Activated T-cell treated with anti-CD3 and anti-CD28 coated beads, Interleukin-2, amount 50 U/mL, for 1 hour (primary cell): Measurements from ENCODE around the gene SHQ1.
A peak's percentile ranks its signal among the peaks of the same experiment; 100 is the strongest.

Experiments used
- DNase-seq: peaks from one replicate; pipeline ENCODE4 v3.0.0-alpha.2; 2020

Gene SHQ1

DNA sequence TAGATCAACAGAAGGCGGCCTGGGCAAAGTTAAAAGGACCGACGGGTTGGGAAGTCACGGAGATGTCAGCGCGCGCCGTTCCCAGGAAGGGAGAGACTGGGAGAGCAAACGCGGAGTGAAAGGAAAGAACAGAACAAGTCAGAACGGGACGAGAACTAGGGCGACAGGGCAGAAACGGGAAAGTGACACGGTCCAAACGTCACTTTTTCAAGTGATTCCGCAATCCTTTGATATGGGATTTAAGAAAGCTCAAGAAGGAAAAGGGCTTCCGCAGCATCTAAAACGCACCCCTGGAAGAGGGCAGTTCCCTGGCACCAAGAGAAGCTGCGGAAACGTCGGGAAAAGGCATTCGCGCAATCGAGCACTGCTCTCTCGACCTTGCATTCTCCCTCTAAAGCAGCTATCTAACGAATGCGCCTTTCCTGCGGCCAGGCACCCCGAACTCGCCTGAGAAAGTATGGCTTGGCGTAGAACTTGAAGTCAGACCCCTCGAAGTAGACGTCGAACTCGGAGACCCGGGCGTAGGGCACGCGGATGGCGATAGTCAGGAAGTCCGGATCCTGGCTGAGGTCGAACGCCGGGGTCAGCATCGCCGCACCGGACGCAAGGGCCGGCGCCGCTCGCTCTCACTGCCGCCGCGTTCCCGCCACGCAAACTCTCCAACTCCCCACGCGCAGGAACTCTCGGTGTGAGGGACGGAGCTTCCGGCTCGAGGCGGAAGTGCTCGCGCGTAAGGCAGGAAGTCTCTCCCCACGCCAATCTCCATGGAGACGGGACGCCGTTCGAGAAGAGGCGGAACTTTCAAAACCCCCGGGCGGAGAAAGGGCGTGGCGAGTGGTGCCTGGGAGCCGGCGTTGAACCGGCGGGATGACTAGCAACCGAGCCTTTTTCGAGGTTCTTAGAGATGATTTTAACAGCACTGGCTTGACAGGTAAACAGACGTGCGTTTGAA lies at the start of gene SHQ1:
Gene SHQ1 (minus strand): TSS at position 695 of the 952 bp plus-strand sequence. CDS start 105 bp downstream, at position 590.
- peak; percentile 92 for DNase-seq

DNA sequence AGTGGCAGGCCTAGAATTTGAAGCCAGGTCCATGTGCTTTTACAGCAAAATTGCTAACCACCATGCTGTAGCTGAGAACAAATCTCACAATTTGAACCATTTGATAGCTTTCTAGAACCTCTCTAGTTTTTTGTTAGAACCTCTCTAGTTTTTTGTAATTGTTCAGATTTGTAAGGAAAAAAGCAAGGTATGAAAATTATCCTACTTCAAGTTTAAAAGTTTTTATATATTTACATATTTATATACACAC lies 49.4 kb upstream of the SHQ1 start:
- DNase-seq, result no peak

DNA sequence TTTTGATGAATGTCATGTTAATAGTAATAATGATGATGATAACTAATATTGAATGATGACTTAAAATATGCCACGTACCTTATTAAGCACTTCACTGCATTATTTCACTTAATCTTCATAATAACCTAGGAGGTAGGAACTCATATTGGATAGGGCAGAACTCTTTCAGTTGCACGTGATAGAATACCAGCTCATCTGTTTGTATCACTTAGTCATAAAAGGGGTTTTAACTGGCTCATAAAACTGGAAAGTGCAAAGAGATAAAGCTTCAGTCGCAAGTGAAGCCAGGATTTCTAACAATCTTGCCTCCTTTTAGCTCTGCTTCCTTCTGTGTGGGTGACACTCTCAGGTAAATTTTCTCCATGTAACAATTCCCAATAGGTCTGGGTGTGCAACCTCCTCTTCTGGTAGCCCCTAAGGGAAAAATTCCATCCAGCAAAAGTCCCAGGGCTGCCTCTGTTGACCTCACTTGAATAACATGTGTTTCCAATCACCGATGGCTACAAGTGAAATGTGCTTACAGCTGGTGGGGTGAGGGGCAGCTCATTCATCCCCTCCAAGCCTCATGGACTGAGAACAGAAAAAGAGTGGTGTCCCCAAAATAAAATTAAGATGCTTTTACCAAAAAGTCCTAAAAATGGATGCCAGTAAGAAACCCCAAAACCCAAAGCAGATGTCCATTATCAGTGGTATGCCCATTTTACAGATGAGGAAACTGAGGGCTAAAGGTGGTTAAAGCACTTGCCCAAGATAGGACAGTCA lies 48.9 kb upstream of the SHQ1 start:
- no peak for DNase-seq

- DNase-seq, result no peak
Measured at GRCh38 chr3:72894976-72895552, 46.8 kb upstream of the SHQ1 start.

DNA sequence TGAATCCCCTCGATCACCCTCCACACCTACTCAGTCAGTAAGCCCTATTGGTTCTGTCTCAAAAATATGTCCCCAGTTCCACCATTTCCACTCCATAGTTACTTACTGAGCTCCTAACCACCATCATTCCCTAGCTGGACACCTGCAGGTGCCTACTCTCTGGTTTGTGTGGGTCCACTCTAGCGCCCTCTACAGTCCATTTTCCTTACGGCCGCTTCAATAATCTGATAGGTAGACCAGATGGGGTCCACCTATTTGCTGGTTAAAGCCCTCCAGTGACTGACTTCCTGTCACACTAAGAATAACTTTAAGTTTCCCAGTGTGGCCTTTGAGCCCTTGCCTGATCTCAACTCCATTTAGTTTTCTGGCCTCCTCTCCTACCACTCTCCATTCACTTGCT lies 44.6 kb upstream of the SHQ1 start:
- DNase-seq, result no peak

DNA sequence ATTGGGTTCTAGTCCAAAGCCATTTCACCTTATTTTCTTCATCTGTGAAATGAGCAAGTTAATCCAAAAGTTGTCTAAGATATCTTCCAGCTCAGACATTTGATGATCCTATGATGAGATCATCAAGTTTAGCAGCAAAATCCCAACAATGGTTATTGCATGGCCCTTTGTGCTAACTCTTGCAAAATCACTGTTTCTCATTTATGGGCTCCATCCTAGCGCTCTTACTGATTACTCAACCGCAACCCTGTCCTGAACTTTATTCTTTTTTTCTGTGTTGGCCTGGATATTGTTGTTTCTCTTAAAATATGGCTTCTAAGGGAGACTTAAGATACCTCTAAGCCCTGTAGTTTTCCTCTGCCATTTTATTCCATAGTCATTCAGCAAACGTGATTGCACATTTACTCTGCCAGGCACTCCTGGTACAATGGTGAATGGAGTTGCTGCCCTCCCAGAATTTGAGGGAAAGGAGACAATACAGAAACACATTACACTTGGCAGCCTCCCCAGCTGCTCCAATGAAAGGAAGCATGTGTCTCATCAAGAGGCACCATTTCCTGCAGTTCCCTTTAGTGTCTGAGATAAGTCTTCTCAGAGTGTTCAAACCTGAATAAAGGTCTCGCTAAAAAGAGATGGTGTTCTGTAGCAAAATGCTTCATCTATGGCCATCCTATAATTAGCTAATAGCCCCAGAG lies 44.0 kb upstream of the SHQ1 start:
- no peak for DNase-seq

GRCh38 chr3:72891053-72891855 lies 43.0 kb upstream of the SHQ1 start:
- DNase-seq, result no peak

DNA sequence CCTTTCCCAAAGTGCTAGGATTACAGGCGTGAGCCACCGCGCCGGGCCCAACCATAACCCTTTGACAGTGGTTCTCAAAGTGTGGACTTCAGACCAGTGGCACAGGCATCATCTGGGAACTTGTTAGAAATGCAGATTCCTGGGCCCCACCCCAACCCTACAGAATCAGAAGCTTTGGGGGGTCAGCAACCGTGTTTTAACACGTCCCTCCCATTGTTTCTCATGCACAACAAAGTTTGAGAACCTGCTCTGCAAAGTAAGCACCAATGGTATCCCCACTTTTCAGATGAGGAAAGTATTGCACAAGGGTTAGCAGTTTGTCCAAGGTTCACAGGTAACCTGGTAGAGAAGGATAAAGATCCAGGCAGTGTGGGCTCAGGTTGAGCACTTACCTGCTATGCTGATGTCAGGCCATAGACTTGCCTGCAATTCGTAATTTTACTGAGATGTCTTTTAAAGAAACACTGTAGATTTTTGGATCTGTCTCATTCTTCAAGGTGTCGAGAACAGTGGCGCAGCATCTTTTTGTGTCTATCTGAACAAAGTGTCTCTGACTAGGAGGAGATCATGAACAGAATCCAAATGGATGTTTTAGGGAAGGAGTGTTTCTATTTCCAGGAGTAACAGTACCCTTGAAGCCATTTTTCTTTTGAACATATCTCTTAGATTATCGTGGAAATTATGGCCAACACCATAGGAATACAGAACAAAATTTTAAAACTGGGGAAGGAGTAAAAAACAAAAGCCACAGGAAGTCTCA lies 42.1 kb upstream of the SHQ1 start:
- no peak for DNase-seq

DNA sequence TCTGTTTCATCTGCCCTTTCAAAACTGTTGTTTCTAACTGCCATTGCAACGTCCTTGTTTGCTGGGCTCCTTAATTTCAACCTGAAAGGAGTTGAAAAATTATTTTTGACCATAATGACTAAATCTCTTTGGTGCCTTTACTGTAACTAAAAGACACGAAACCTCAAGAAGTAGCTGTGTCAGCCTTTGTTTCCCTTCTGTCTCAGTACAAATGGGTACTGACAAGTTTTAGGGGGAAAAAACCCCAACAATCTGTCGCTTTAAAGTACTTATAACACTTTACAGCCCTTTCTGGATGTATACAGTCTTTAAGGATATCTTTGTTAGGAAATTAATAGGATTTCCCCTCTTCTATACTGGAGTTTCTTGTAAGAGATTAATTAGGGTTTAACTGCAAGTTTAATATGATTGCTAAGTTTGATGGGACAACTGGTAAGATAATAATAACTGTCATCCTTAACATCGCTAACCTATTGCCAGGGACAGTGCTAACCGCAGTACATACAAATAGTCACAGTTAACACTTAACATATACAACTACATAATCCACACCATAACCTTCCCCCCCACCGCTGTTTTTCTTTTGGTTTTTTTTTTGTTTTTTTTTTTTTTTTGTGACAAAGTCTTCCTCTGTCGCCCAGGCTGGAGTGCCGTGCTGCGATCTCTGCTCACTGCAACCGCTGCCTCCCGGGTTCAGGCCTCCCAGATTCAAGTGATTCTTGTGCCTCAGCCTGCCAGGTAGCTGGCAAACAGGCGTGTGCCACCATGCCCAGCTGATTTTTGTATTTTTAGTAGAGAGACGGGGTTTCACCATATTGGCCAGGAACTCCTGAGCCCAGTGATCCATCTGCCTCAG lies 41.3 kb upstream of the SHQ1 start:
- DNase-seq, result no peak

DNA sequence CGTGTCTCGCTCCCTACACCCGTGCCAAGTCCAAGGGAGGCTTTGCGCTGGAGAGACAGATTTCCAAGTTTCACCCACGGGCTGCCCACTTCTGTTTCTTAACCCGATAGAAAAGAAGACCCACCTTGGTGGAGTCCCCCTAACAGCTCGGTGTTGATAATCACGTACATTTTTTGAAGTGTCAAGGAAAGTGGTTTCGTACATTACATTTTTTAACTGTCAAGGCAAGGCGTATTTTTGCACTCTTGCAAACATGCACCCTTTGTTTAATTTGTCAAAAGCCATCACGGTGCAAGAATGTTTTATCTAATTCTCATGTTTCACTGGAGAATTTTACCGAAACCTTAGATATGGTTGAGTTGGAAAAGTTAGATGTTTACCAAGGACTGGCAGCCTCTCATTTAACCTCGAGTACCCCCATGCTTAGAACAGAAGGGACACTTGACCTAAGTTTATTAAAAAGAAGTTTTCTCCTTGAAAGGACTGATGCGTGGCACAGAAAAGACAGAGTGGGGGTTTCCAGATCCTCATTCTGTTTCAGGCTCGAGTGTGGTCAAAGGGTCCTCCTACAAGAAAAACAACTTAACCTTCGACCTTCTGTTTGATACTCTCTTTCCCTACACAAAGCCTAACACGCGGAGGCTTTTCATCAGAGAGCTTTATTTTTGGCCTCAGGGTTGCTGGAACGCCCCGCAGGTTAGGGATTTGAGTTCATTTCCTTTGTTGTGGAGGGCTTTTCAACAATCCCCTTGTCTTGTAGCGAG lies 40.5 kb upstream of the SHQ1 start:
- no peak for DNase-seq

GRCh38 chr3:72887705-72888545 lies 39.7 kb upstream of the SHQ1 start, which contains the start of gene GXYLT2:
GXYLT2 (plus strand) TSS chr3:72888046; CDS start chr3:72888234, 188 bp downstream.
- peak; percentile 35 for DNase-seq

- DNase-seq, result no peak
Measured at GRCh38 chr3:72887343-72887704, 39.1 kb upstream of the SHQ1 start.

DNA sequence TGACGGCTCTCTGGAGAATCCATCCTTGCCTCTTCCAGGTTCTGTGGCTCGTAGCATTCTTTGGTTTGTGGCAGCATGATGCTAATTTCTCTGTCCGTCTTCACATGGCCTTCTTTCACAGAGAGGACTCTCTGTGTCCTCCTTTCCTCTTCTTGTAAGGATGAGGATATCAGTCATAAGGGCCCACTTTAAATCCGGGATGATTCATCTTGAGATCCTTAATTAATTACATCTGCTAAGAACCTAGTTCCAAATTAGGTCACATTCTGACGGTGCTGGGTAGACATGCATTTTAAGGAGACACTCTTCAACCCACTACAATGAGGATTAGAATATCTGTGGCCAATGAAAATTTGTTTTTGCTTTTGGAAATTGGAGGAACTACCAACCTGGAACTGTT lies 23.9 kb upstream of the SHQ1 start:
- no peak for DNase-seq

DNA sequence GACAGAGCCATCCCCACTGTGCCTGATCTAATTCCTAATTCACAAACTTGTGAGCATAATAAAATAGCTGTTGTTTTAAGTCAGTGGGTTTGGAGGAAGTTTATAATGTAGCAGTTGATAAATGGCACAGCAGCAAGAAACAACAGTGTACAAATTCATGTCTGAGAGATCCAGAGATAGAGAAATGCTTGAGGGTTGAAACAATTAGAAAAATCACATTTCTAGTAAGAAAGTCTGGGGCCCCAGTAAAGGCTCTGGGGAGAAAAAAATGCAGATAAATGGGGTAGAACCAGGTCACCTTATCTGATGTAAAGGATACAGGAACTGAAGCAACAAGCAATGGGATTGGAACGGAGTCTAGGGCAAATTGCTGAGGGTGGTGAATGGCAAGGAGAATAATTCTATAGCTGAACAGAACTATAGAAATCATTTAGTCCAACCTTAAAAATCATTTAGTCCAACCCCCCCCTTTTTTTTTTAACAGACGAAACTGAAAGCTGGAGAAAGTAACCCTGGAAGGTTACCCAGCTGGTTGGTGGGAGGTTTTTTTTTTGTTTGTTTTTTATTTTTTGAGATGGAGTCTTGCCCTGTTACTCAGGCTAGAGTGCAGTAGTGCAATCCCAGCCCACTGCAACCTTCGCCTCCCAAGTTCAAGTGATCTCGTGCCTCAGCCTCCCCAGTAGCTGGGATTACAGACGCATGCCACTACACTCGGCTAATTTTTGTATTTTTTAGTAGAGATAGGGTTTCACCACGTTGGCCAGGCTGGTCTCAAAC lies 14.3 kb upstream of the SHQ1 start:
- DNase-seq, result no peak

DNA sequence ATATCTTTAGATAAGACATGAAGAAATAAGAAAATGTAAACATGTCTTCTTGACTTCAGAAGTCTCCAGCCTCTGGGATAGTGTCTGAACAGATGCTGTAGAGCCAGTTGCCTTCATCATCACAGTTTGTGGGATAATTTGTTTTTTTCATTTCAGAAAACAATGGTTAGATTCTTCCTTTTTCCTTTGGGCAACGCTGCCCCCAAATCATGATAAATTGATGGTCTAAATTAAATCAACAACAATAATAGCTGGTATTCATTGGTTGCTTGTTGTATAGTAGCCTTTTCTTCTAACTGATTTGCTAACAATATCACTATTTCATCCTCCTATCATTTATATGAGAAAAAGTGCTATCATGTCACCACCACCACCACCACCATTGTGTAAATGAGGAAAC lies 12.6 kb upstream of the SHQ1 start:
- DNase-seq, result no peak

DNA sequence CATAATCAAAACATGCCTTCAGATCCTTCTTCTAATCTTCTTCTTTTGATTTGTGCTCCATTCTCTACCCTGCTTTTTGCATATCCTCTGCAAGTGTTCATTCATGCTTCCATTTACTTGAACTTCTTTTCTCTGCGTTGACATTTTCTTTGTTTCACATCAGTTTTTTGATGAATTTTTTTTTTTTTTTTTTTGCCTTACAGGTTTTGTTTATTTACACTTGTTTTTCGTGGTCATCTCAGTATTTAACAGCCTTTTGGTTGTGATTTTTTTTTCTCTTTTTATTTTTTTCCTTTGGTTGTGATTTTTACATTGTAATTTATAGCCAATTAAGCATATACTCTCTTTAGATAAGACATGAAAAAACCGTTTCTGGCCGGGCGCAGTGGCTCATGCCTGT lies 11.8 kb upstream of the SHQ1 start:
- no peak for DNase-seq

- DNase-seq, result no peak
Measured at GRCh38 chr3:72855001-72855400, 6.8 kb upstream of the SHQ1 start.

- DNase-seq, result no peak
Measured at GRCh38 chr3:72848703-72849081, 447 bp upstream of the SHQ1 start.
